Measurements from ENCODE around the gene FKBP5. TPM values are rescaled to one million over a fixed set of nuclear protein-coding genes. Genes with fewer than 3 reads are reported as not detected.

FKBP5 gene
- total RNA-seq, 1 donor from 2014 or later: 112 TPM

- DNase-seq (ENCODE audit: low spot score in 2 of 2): no peak
- no peaks in the 10 kb centered on the region for H3K27me3 ChIP-seq
- peak overlapping the region in 1 of 2 donors; percentile 24 for H3K4me3 ChIP-seq
- H3K27ac ChIP-seq: peak overlapping the region; percentile 59 to 65
- H3K9me3 ChIP-seq: no peaks in the 10 kb centered on the region
- intact Hi-C loops (cut with DNase I): no loop called here
- peaks cover 0 to 6% of the 10 kb centered on the region in 2 donors for H3K36me3 ChIP-seq
- H3K4me1 ChIP-seq: peaks cover 12 to 34% of the 10 kb centered on the region in 2 donors
- TF ChIP-seq, protein P1, sequence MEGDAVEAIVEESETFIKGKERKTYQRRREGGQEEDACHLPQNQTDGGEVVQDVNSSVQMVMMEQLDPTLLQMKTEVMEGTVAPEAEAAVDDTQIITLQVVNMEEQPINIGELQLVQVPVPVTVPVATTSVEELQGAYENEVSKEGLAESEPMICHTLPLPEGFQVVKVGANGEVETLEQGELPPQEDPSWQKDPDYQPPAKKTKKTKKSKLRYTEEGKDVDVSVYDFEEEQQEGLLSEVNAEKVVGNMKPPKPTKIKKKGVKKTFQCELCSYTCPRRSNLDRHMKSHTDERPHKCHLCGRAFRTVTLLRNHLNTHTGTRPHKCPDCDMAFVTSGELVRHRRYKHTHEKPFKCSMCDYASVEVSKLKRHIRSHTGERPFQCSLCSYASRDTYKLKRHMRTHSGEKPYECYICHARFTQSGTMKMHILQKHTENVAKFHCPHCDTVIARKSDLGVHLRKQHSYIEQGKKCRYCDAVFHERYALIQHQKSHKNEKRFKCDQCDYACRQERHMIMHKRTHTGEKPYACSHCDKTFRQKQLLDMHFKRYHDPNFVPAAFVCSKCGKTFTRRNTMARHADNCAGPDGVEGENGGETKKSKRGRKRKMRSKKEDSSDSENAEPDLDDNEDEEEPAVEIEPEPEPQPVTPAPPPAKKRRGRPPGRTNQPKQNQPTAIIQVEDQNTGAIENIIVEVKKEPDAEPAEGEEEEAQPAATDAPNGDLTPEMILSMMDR (IDR thresholded peaks at IDR 0.05): no peak
Observed at GRCh38 chr6:35663447-35664235, 25.1 kb downstream of the FKBP5 start.

DNA sequence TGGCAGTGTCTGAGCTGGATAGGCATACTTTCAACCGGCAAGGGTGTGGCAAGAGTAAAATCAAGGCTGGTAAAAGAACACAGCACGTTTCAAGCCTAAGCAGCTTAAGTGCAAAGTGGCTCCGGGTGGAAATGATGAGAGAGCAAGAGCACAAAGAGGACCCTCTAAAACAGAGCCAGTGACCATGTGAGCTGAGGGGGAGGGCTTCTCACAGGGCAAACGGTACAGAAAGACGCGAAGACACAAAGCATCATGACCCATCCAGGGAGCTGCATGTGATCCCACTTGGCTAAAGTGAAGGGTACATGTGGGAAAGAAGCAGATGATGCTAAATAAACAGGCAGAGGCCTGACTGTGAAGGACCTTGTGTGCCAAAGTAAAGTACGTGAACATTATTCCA lies 25.7 kb downstream of the FKBP5 start:
- no peak for DNase-seq (ENCODE audit: low spot score in 2 of 2)
- no peaks in the 10 kb centered on the region for H3K27me3 ChIP-seq
- H3K4me1 ChIP-seq: peaks cover 12 to 28% of the 10 kb centered on the region in 2 donors
- H3K36me3 ChIP-seq: peaks cover 0 to 6% of the 10 kb centered on the region in 2 donors
- H3K4me3 ChIP-seq: peak overlapping the region in 1 of 2 donors; percentile 24
- no peaks in the 10 kb centered on the region for H3K9me3 ChIP-seq
- TF ChIP-seq, protein P1 (IDR thresholded peaks at IDR 0.05): no peak
- peak overlapping the region; percentile 46 to 65 for H3K27ac ChIP-seq
- intact Hi-C loops (cut with DNase I): no loop called here

GRCh38 chr6:35654883-35655282 lies 33.8 kb downstream of the FKBP5 start:
- no peaks in the 10 kb centered on the region for H3K9me3 ChIP-seq
- TF ChIP-seq, protein P1 (IDR thresholded peaks at IDR 0.05): no peak
- peaks cover 0 to 4% of the 10 kb centered on the region in 2 donors for H3K36me3 ChIP-seq
- H3K27me3 ChIP-seq: no peaks in the 10 kb centered on the region
- H3K4me1 ChIP-seq: peaks cover 0 to 2% of the 10 kb centered on the region in 2 donors
- DNase-seq (ENCODE audit: low spot score in 2 of 2): no peak
- H3K27ac ChIP-seq: no peak overlapping the region
- intact Hi-C loops (cut with DNase I): no loop called here
- no peak overlapping the region for H3K4me3 ChIP-seq

- Histone ChIP-seq H3K9me3 (no peaks in the 10 kb centered on the region), H3K4me3 (no peak overlapping the region), H3K27me3 (no peaks in the 10 kb centered on the region), H3K36me3 (peaks cover 5 to 6% of the 10 kb centered on the region in 2 donors), H3K27ac (no peak overlapping the region), H3K4me1 (peaks cover 0 to 4% of the 10 kb centered on the region in 2 donors)
- intact Hi-C loops (cut with DNase I): no loop called here
- TF ChIP-seq, protein P1 (IDR thresholded peaks at IDR 0.05): no peak
- DNase-seq (ENCODE audit: low spot score in 2 of 2): no peak
Observed at GRCh38 chr6:35651244-35651643, 37.5 kb downstream of the FKBP5 start.

DNA sequence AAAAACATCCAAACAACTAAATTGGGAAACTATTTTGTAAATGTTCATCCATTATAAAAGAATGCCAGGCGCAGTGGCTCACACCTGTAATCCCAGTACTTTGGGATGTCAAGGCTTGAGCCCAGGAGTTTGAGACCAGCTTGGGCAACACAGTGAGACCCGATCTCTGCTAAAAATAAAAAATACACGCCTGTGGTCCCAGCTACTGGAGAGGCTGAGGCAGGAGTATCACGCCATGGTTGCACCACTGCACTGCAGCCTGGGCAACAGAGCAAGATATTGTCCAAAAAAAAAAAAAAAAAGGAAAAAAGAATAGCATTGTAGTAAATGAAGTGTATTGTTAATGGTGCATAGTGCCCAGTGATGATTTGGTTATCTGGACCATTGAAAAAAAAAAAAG lies 38.7 kb downstream of the FKBP5 start:
- peaks cover 0 to 4% of the 10 kb centered on the region in 2 donors for H3K4me1 ChIP-seq
- no peak overlapping the region for H3K4me3 ChIP-seq
- no peak overlapping the region for H3K27ac ChIP-seq
- no peaks in the 10 kb centered on the region for H3K27me3 ChIP-seq
- peaks cover 16 to 17% of the 10 kb centered on the region in 2 donors for H3K36me3 ChIP-seq
- no peak for DNase-seq (ENCODE audit: low spot score in 2 of 2)
- intact Hi-C loops (cut with DNase I): no loop called here
- TF ChIP-seq, protein P1 (IDR thresholded peaks at IDR 0.05): no peak
- H3K9me3 ChIP-seq: no peaks in the 10 kb centered on the region
